NCI-H510A (cell line): ENCODE measurements around the gene CITED4.

Experiments
- DNase-seq: peaks from one replicate; lab custom pipeline; 2025; lab: John Stamatoyannopoulos, UW

CITED4 gene

GRCh38 chr1:40886318-40887011 lies 24.3 kb upstream of the CITED4 start:
- DNase-seq, result no peak

DNA sequence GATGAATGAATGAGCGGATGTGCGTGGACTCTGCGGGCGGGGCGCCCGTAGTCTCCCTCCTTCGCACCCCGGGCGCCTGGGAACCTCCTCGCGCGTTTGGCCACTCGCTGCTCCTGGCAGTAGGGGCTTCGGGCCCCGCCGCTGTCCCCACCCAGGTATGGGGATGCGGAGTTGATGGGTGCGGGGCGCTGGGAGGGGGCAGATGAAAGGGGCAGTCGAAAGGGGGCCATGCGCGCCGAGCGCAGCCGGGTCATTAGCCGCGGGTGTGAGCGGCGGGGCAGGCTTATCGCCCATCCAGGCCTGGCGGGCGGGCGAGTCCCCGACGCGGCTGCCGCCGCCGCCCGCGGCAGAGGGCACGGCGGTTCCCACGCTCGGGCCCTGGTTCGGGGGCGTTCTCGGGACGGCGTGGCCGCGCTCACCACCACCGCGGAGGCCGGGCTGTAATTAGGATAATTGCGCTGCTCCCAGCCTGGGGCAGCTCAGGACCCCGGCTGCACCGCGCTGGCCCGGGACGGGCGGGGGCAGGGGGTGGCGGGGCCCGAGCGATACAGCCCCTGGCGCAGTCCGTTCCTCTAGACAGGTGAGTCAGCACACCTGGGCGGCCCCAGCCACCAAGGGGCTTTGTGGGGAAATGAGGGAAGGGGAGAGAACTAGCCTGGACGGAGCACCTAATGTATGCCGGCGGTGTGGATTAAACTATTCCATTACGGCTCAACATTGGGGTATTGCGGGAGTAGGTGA lies 22.1 kb upstream of the CITED4 start:
- no peak for DNase-seq

DNA sequence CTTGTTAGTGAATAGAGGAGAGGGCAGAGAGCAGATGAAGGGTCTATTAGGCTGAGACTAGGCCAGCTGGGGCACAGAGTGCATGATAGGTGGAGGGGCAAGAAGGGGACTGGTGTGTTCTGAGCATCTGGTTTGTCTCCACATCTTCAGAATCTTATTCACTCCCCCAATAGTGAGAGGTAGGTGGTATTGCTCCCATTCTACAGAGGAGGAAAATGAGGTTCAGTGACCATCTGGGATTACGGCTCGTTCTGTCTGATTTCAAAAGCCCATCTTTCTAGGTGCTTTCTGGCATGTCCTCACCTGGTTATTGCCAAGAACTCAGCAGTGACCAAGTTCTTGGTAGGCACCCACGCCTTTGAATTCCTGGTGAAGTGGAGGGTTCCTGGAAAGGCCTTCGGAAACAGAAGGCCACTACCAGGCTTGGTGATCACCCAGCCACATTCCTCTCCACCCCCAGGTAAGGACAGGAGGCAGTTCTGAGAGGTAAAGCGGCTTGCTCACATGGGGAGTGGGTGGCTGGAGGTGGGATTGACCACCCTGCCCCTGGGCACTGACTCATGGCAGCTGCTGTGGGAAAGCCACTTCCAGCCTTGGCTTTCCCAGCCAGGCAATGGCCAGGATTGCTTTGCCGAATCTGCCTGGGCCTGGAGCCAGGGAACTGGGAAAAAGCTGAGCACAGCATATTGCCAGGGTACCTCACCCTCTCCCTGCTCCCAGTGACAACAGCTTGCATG lies 18.8 kb upstream of the CITED4 start:
- DNase-seq, result no peak

GRCh38 chr1:40879482-40880175 lies 17.5 kb upstream of the CITED4 start:
- no peak for DNase-seq

DNA sequence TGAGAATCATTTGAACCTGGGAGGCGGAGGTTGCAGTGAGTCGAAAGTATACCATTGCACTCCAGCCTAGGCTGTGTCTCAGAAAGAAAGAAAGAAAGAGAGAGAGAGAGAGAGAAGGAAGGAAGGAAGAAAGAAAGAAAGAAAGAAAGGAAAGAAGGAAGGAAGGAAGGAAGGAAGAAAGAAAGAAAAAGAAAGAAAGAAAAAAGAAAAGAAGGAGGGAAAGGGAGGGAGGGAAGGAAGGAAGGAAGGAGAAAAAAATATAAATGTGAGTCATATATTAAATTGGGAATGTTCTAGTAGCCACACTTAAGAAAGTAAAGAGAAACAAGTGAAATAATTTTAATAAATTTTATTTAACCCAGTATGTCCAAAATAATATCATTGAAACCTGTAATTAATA lies 16.7 kb upstream of the CITED4 start:
- no peak for DNase-seq

- no peak for DNase-seq
Observed at GRCh38 chr1:40877698-40878097, 15.5 kb upstream of the CITED4 start.

DNA sequence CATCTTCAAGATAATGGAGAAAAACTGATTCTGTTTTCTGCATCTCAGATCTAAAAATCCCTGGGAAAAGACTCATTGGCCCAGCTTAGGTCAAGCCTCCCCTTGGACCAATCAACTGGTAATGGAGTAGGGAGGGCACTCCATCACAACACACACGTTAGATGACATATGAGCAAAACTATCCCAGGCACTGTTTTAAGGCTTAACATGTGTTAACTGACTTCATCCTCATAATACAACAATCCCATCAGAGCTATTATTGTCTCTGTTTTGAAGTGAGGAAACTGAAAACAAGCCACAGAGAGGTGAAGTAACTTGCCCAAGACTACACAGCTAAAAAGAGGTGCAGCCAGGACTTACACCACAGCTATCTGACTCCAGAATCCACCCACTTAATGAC lies 14.7 kb upstream of the CITED4 start:
- no peak for DNase-seq

GRCh38 chr1:40876436-40876761 lies 14.2 kb upstream of the CITED4 start:
- DNase-seq, result no peak

DNA sequence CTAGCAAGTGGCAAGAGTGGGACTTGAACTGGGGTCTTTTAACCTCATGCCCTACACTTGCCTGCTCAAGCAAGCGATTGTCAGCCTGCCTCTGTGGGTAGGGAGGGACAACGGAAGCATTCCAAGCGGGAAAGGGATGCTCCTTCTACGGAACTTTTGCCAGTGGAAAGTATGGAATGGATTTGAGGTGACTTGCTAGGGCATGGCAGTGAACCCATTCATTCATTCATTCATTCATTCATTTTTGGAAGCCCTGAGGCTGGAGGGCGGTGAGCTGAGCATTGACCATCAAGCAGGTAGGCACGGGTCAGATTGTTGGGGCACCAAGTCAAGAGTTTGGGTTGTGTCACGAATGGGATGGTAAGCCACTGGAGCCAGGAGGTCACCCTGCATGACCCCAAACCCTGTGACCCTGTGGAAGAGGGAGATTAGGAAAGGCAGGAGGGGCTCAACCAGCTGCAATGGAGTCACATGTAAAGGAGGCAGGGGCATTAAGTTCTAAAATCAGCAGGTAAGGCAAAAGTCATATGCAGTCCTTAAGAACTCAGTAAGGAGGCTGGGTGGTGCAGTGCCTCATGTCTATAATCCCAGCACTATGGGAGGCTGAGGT lies 11.8 kb upstream of the CITED4 start:
- DNase-seq, result no peak

GRCh38 chr1:40872276-40872675 lies 10.1 kb upstream of the CITED4 start:
- DNase-seq, result no peak

- no peak for DNase-seq
Observed at GRCh38 chr1:40870135-40870728, 8.1 kb upstream of the CITED4 start.

DNA sequence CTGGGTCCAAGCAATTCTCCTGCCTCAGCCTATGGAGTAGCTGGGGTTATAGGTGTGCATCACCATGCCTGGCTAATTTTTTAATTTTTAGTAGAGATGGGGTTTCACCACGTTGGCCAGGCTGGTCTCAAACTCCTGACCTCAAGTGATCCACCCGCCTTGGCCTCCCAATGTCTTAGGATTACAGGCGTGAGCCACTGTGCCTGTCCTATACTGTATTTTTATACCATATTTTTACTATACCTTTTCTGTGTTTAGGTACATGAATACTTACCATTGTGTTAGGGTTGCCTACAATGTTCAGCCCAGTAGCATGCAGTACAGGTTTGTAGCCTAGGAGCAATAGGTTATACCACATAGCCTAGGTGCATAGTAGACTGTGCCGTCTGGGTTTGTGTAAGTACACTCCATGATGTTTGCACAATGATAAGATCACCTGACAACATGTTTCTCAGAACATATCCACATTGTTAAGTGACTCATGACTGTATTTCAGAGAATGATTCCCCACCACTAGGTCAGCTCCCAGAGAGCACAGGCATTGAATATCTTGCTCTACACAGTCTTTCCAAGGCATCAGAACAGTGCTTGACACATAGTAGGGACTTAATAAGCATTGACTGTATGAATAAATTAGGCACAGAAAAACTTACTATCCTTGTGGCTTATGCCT lies 6.0 kb upstream of the CITED4 start:
- peak; percentile 27 for DNase-seq

- peak; percentile 56 for DNase-seq
Observed at GRCh38 chr1:40861224-40862003, 749 bp downstream of the CITED4 start.

- DNase-seq, result no peak
Observed at GRCh38 chr1:40860706-40861223, 1.4 kb downstream of the CITED4 start.

DNA sequence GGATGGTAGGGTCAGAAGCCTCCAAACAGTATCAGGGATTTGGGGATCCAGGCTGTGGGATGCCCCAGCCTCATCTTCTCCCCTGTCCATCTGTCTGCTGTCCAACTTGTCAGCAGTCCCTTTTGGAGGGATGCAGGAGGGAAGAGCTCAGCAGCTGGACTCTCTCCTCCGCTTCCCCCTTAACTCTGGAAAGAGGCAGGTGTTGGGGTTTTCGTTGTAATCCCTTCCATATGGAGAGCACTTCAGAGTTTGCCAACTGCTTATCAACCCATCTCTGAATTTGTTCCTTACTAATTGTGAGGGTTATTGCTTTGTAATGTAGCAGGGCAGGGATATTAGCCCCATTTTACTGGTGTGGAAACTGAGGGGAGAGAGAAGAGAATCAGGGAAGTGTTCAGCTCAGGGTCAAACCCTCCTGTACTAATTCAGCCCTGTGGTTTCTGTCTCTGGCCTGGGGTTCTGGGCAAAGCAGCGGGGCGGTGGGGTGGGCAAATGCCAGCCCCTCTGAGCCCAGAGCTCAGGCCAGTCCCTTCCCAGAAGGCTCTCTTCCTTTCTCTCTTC lies 3.2 kb downstream of the CITED4 start:
- no peak for DNase-seq

GRCh38 chr1:40857737-40858136 lies 4.4 kb downstream of the CITED4 start:
- DNase-seq, result no peak

DNA sequence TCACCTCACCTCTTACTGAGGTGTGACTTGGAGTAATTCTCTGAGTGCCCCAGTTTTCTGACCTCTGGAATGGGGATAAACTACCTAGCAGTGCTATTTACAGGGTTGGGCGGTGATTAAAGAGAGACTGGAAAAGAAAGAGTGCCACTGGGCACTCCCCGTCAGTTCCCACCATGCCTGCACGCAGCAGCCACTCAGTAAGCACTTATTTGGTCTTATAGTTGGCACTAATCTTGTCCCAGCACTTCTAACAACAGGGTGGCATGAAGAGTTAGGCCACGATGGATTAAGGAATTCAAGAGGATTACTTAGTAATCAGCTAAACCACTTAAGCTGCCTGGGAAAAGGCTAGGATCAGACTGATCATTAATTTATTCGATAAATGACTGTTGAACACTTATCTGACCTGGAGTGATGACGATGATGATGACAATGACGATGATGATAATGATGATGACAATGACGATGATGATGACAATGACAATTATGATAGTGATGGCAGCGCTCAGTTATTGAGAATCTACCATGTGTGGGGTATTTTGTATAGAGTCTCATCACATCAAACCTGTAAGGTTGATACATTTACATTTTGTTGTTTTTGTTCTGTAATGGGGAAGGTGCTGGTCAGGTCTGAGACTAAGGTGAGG lies 5.4 kb downstream of the CITED4 start:
- no peak for DNase-seq

DNA sequence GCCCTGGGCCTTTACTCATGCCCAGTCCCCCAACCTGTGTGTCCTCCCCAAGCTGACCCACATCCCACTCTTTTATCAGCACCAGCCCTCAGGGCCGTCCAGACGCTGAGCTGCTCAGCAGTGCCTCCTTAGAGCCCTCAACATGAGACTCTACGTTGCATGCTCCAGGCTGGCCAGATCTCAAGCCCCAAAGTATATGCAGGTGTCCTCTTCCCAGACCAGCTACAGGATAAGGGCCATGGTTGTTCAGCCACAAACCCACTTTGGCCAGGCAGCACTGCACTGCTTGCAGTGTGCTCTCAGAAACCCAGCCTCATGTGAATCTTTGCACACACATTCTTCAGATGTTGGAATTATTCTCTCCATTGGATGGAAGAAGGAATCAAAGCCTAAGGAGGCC lies 6.0 kb downstream of the CITED4 start:
- DNase-seq, result no peak

DNA sequence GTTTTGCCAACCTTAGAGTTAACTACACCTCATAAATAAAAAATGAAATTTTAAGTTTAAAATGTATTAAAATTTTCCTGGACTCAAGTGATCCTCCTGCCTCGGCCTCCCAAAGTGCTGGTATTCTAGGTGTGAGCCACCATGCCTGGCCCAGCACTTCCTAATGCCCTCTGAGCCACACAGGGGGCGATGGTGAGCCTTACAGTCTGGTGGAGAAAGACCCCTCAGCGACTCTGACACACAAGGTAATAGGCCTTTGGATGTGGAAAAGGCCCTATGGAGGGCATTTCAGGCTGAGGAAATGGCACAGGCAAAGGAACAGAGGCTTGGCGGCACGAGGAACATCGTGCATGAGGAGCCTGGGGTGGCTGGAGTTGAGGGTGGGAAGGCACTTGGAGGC lies 6.7 kb downstream of the CITED4 start:
- DNase-seq, result no peak

DNA sequence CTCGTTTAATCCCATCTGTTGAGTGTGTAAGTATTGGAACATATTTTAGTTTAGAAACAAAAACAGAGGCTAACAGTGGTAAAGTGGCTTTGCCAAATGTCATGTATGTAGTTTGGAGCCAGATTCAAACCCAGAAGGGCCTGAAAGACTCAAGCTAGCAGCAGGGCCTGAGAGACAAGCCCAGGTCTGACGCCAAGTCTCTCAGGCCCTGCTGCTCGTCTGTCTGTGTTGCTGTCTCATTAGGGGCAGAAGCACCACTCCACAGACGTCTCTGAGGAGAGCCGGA lies 8.3 kb downstream of the CITED4 start:
- no peak for DNase-seq
